SK-N-SH (cell line): ENCODE data around the gene SMG1. TPM values are rescaled to one million over a fixed set of nuclear protein-coding genes. Genes with fewer than 3 reads are reported as not detected.

Source experiments
- CTCF ChIA-PET: fragments of 300-600, 350-600 bp; formaldehyde crosslinking; extraction: SDS; loops from one replicate; lab custom pipeline; 2021; lab: Yijun Ruan, JAX
- POLR2A ChIA-PET: fragments of 350-600 bp; sonication (Branson Sonifier 250); formaldehyde crosslinking; extraction: SDS; loops from one replicate; lab custom pipeline; 2020; ENCODE audit warnings: antibody characterized with exemption, inconsistent platforms; lab: Yijun Ruan, JAX
- DNase-seq: peaks from one replicate; pipeline ENCODE4 v3.0.0; 2012
- H2AFZ ChIP-seq: fragments of 200-600 bp; sonication (generic); 2 replicates; pipeline ENCODE4 v1.8.1; 2016; ENCODE audit warnings: antibody characterized with exemption, mild to moderate bottlenecking, low read depth
- H3F3A ChIP-seq: fragments of 200-600 bp; sonication (generic); replicated peaks from 2 replicates; pipeline ENCODE3; 2016; ENCODE audit warnings: antibody characterized with exemption, mild to moderate bottlenecking; ENCODE audit not compliant: insufficient read depth
- H3K27ac ChIP-seq, 2 experiments: fragments of 200-500 bp in 1 of 2; fragments of 200-600 bp in 1 of 2; sonication (Bioruptor generic) in 1 of 2; sonication (generic), shearing (Covaris generic) in 1 of 2; 2 replicates each; pipeline versions ENCODE4 v1.5.1 to v1.6.1; 2014 to 2016; ENCODE audit warnings: low read depth in 2 of 2, inconsistent platforms in 1 of 2, low read length in 1 of 2, mild to moderate bottlenecking in 1 of 2, mixed read lengths in 1 of 2
- H3K27me3 ChIP-seq: fragments of 200-600 bp; sonication (generic), shearing (Covaris generic); 2 replicates; pipeline ENCODE4 v1.6.1; 2016; ENCODE audit warnings: mixed run types; ENCODE audit not compliant: insufficient read depth
- H3K36me3 ChIP-seq, 2 experiments: fragments of 200-500 bp in 1 of 2; fragments of 200-600 bp in 1 of 2; sonication (Bioruptor generic) in 1 of 2; sonication (generic) in 1 of 2; replicated peaks in 1 of 2; 2 replicates each; pipeline versions ENCODE3 to v1.5.1; 2014 to 2016; ENCODE audit warnings: low read length in 1 of 2, mild to moderate bottlenecking in 1 of 2; ENCODE audit not compliant: insufficient read depth in 2 of 2, control insufficient read depth in 1 of 2
- H3K4me1 ChIP-seq, 2 experiments: fragments of 200-500 bp in 1 of 2; fragments of 200-600 bp in 1 of 2; sonication (Bioruptor generic) in 1 of 2; sonication (generic), shearing (Covaris generic) in 1 of 2; 2 replicates each; pipeline versions ENCODE4 v1.5.1 to v1.6.1; 2014 to 2016; ENCODE audit warnings: low read depth in 1 of 2, low read length in 1 of 2, mixed run types in 1 of 2; ENCODE audit not compliant: insufficient read depth in 2 of 2, control insufficient read depth in 1 of 2
- H3K4me2 ChIP-seq: fragments of 200-600 bp; sonication (generic), shearing (Covaris generic); 2 replicates; pipeline ENCODE4 v1.6.1; 2017; ENCODE audit warnings: mixed run types
- H3K4me3 ChIP-seq, 2 experiments: fragments of 200-500 bp in 1 of 2; fragments of 200-600 bp in 1 of 2; sonication (Bioruptor generic) in 1 of 2; sonication (generic), shearing (Covaris generic) in 1 of 2; 2 replicates each; pipeline versions ENCODE4 v1.5.1 to v1.8.1; 2014 to 2016; ENCODE audit warnings: low read depth in 2 of 2, inconsistent platforms in 1 of 2, low read length in 1 of 2, mild to moderate bottlenecking in 1 of 2, mixed read lengths in 1 of 2, moderate library complexity in 1 of 2
- H3K79me2 ChIP-seq: fragments of 200-600 bp; sonication (generic); 2 replicates; pipeline ENCODE4 v1.8.1; 2017; ENCODE audit warnings: mild to moderate bottlenecking; ENCODE audit not compliant: insufficient read depth
- H3K9ac ChIP-seq: fragments of 200-600 bp; sonication (generic); 2 replicates; pipeline ENCODE4 v1.6.1; 2017; ENCODE audit warnings: mixed run types
- H3K9me2 ChIP-seq: fragments of 200-600 bp; sonication (generic); 2 replicates; pipeline ENCODE4 v1.6.1; 2017; ENCODE audit warnings: mixed run types
- H3K9me3 ChIP-seq: fragments of 200-600 bp; sonication (generic); 2 replicates; pipeline ENCODE4 v1.6.1; 2017; ENCODE audit warnings: mixed run types, mild to moderate bottlenecking, moderate library complexity
- H4K20me1 ChIP-seq: fragments of 200-600 bp; sonication (generic); 2 replicates; pipeline ENCODE4 v1.6.1; 2017; ENCODE audit warnings: mild to moderate bottlenecking, mixed run types; ENCODE audit not compliant: insufficient read depth
- ELF1 ChIP-seq: IDR thresholded peaks from 2 replicates; pipeline ENCODE4 v1.4.0; 2012
- EP300 ChIP-seq, 2 experiments: IDR thresholded peaks; 2 replicates each; pipeline versions ENCODE4 v1.4.0 to v1.6.1; 2012; ENCODE audit warnings: borderline replicate concordance in 1 of 2, low read depth in 1 of 2, low read length in 1 of 2
- EZH2phosphoT487 ChIP-seq: fragments of 200-600 bp; sonication (generic); IDR thresholded peaks from 2 replicates; pipeline ENCODE4 v1.6.1; 2017; ENCODE audit warnings: low read depth, mixed run types, mild to moderate bottlenecking, antibody characterized with exemption, moderate library complexity, borderline replicate concordance
- FOSL2 ChIP-seq: IDR thresholded peaks from 2 replicates; pipeline ENCODE4 v1.4.0; 2012; ENCODE audit warnings: low read depth, mild to moderate bottlenecking, moderate library complexity, borderline replicate concordance
- GABPA ChIP-seq: IDR thresholded peaks from 2 replicates; pipeline ENCODE4 v1.4.0; 2012; ENCODE audit warnings: low read depth, mild to moderate bottlenecking
- MXI1 ChIP-seq: IDR thresholded peaks from 2 replicates; pipeline ENCODE4 v1.6.1; 2012; ENCODE audit warnings: mild to moderate bottlenecking, low read depth, low read length, improper control_type of control experiment
- RCOR1 ChIP-seq: fragments of 150-350 bp; IDR thresholded peaks from 2 replicates; pipeline ENCODE4 v1.6.1; 2017; ENCODE audit warnings: antibody characterized with exemption, low read length
- TCF12 ChIP-seq: IDR thresholded peaks from 2 replicates; pipeline ENCODE4 v1.4.0; 2012
- WGBS: methylation state at CpG from one replicate; pipeline ENCODE4 v1.1.6; 2017; ENCODE audit warnings: low lambda C conversion rate; 5-methylcytosine and 5-hydroxymethylcytosine counted together
- polyA plus RNA-seq, 3 experiments: library from polyadenylated mRNA; depleted of rRNA; stranded (reverse); fragments of >200 nt; gene quantifications; 2 replicates each; pipeline ENCODE4 v1.2.3, GENCODE V29; 2012
- TF ChIP-seq, protein P1 (sequence below): fragments of 150-350 bp; IDR thresholded peaks from 2 replicates; pipeline ENCODE4 v1.6.1; 2016; ENCODE audit warnings: mild to moderate bottlenecking, low read depth, low read length
- TF ChIP-seq, protein P2 (sequence below): IDR thresholded peaks from 2 replicates; pipeline ENCODE4 v1.6.1; 2012; ENCODE audit warnings: mild to moderate bottlenecking, low read depth, low read length, moderate library complexity
- TF ChIP-seq, protein P3 (sequence below): IDR thresholded peaks from 2 replicates; pipeline ENCODE4 v1.4.0; 2012; ENCODE audit warnings: low read depth, borderline replicate concordance

The SMG1 gene
- polyA plus RNA-seq, 1 of the 3 experiments (the other 2 are of a cell fraction): 11.2 TPM

DNA sequence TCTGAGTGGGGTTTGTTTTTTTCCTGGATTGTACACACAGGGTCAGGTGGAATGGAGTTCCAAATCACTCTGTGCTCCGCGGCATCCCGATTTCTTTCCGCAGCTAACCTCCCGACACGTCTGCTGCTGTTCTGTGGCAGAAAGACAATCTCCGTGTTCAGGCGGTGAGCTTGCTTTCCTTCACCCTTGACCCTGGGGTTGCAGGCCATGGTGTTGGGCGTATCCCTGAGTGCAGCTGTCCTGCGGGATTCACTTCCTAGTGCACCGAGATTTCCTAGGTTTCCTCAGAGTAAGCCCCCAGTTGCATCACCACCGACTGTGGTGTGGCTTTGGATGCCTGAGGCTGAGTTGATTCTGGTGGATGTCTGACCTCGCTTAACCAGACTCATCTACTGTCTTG lies 117.0 kb downstream of the SMG1 start:
- POLR2A ChIA-PET: no interaction called here
- Histone ChIP-seq H3K27me3 (no peaks in the 10 kb centered on the region), H3K79me2 (peaks cover 15% of the 10 kb centered on the region; the same call in 1 of the 2 replicates), H3K9ac (no peak overlapping the region), H4K20me1 (no peaks in the 10 kb centered on the region), H3K4me2 (no peak overlapping the region), H3K4me1 (peaks cover 0 to 10% of the 10 kb centered on the region in 2 experiments; a peak in 3 of 4 replicates), H3K36me3 (peaks cover 55 to 68% of the 10 kb centered on the region in 2 experiments), H3K27ac (no peak overlapping the region), H3K9me3 (no peaks in the 10 kb centered on the region), H3K9me2 (no peaks in the 10 kb centered on the region), H3F3A (peaks cover 15% of the 10 kb centered on the region), H3K4me3 (no peak overlapping the region), H2AFZ (no peak overlapping the region)
- no peak for TF ChIP-seq ELF1
- TF ChIP-seq MXI1: no peak
- TF ChIP-seq, protein P1, sequence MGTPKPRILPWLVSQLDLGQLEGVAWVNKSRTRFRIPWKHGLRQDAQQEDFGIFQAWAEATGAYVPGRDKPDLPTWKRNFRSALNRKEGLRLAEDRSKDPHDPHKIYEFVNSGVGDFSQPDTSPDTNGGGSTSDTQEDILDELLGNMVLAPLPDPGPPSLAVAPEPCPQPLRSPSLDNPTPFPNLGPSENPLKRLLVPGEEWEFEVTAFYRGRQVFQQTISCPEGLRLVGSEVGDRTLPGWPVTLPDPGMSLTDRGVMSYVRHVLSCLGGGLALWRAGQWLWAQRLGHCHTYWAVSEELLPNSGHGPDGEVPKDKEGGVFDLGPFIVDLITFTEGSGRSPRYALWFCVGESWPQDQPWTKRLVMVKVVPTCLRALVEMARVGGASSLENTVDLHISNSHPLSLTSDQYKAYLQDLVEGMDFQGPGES: no peak
- TF ChIP-seq, protein P2, sequence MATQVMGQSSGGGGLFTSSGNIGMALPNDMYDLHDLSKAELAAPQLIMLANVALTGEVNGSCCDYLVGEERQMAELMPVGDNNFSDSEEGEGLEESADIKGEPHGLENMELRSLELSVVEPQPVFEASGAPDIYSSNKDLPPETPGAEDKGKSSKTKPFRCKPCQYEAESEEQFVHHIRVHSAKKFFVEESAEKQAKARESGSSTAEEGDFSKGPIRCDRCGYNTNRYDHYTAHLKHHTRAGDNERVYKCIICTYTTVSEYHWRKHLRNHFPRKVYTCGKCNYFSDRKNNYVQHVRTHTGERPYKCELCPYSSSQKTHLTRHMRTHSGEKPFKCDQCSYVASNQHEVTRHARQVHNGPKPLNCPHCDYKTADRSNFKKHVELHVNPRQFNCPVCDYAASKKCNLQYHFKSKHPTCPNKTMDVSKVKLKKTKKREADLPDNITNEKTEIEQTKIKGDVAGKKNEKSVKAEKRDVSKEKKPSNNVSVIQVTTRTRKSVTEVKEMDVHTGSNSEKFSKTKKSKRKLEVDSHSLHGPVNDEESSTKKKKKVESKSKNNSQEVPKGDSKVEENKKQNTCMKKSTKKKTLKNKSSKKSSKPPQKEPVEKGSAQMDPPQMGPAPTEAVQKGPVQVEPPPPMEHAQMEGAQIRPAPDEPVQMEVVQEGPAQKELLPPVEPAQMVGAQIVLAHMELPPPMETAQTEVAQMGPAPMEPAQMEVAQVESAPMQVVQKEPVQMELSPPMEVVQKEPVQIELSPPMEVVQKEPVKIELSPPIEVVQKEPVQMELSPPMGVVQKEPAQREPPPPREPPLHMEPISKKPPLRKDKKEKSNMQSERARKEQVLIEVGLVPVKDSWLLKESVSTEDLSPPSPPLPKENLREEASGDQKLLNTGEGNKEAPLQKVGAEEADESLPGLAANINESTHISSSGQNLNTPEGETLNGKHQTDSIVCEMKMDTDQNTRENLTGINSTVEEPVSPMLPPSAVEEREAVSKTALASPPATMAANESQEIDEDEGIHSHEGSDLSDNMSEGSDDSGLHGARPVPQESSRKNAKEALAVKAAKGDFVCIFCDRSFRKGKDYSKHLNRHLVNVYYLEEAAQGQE: no peak
- no peak for TF ChIP-seq EP300 (IDR thresholded peaks at IDR 0.05; ENCODE audit: borderline replicate concordance in 1 of 2, low read depth in 1 of 2, low read length in 1 of 2)
- TF ChIP-seq, protein P3, sequence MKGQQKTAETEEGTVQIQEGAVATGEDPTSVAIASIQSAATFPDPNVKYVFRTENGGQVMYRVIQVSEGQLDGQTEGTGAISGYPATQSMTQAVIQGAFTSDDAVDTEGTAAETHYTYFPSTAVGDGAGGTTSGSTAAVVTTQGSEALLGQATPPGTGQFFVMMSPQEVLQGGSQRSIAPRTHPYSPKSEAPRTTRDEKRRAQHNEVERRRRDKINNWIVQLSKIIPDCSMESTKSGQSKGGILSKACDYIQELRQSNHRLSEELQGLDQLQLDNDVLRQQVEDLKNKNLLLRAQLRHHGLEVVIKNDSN: no peak
- CTCF ChIA-PET: no interaction called here
- DNase-seq: no peak
- WGBS: 99% methylated on average over 13 of the region's 13 CpGs

DNA sequence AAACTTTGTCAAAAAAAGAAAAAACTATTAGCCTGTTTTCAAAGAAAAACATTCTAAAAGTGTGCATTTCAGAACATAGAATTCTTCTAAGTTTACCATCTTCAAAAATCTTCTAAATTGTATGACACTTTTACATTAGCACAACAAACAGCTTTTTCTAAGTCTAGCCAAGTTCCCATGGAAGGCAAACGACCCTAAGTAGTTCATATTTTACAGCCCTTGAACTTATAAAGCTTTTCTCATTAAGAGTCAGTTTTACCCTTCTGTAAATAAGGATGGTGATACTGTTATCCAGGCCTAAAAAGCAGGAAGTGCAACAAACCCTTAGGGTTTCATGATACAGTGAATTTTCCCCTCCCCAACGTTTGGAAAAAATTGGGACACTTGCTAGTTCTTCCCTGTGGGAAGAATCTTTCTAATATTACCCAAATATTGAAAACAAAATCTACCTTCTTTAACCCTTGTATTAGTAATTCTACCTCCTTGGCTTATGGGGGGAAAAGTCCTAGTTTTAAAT lies 120.9 kb downstream of the SMG1 start:
- DNase-seq: no peak
- Histone ChIP-seq H3K36me3 (peaks cover 39 to 46% of the 10 kb centered on the region in 2 experiments), H3K4me1 (peaks cover 2 to 19% of the 10 kb centered on the region in 2 experiments; a peak in 3 of 4 replicates), H2AFZ (no peak overlapping the region), H3K9me2 (no peaks in the 10 kb centered on the region), H3K9ac (no peak overlapping the region), H3K4me2 (no peak overlapping the region), H3K9me3 (no peaks in the 10 kb centered on the region), H3K4me3 (no peak overlapping the region), H3F3A (peaks cover 22% of the 10 kb centered on the region), H4K20me1 (peaks cover 2% of the 10 kb centered on the region), H3K27me3 (no peaks in the 10 kb centered on the region), H3K27ac (peak overlapping the region; percentile 22 to 32; a peak in 3 of 4 replicates), H3K79me2 (peaks cover 33% of the 10 kb centered on the region)
- 60% methylated on average over 2 of the region's 2 CpGs for WGBS
- TF ChIP-seq RCOR1: no peak
- no peak for TF ChIP-seq FOSL2
- TF ChIP-seq GABPA: no peak
- TF ChIP-seq TCF12: no peak
- TF ChIP-seq EZH2phosphoT487: no peak
- CTCF ChIA-PET: interaction anchor here (1.0 to 2.5 kb wide), 4 partner anchors 13 to 164 kb away, joined by 3 to 8 read pairs (median 3); no protein-coding TSS in a partner anchor
- POLR2A ChIA-PET: no interaction called here
